ENCODE results near the gene NAALADL1.

NAALADL1 gene

DNA sequence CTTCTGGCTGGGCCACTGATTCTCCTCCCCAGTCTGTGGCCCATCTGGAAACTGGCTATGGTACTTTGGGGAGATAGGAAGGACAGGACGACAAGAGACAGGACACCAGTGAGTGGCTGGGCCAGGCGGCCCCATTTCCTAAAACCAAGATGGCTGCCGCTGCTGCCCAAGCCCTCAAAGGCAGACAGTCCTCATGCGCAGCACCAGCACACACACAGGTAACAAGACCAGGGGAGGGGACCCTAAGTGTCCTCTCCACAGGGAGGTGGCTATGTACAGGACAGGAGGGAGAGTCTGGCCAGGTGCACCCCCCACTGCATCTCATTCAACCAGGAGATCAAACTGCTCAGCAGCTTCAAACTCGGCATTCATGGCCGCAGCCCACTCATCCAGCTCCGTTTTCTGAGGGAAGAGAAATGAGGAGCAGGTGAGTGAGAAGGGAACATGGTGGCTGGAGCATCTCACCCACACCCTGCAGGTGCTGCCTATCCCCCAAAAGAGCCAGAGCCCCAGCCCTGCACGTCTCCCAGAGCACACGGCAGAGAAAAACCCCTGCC is 20.5 kb upstream of the NAALADL1 start:
- FAIRE-seq = no peak

DNA sequence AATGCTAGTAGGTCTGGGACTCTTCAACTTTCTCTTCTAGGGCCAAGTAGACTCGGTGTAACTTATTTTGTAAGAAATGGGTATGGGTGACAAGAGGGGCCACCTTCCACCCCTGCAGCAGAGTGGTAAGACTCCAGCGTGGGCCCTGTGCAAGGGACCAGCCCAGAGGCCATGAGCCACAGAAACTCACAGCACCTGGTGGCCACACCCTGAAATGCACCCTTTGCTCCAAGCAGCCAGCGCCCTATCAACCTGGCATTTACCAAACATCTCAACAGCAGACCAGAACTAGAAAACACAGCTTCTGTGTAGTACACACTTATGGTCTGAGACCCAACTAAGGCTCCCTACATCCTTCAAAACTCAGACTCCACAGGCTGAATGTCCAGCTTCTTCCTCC is 19.8 kb upstream of the NAALADL1 start:
- no peak for FAIRE-seq

DNA sequence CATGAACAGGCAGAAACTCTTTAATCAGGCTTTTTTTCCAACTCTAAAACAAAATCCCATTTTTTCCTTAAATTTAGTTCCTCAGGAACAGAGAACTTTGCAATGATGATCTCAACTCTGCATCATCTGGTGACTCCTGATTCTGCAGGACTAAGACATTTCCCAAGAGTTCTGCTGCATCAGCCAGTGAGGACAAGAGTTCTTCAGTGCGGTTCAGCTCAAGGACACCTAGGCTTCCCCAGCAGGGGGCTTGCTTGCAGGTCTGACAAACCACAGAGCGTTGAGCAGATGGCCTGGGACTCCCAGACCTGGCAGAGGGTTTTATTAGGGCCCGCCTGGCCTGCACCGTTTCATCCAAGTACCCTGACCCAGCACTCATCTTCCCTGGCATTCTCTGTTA is 19.1 kb upstream of the NAALADL1 start:
- FAIRE-seq = no peak

DNA sequence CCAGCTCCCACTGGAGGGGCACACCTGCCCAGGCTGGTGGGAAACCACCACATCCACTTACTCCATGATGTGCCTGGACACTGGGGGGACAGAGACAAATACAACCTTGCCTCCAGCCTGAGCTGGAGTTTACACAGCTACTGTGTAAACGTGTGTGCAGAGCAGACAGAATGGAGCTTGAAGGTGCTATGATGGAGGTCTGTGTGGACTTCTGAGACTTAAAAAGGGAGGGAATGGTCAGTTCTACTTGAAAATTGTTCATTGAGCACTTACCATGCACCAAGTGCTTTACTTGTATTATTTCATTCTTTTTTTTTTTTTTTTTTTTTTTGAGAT is 14.2 kb upstream of the NAALADL1 start:
- no peak for FAIRE-seq

DNA sequence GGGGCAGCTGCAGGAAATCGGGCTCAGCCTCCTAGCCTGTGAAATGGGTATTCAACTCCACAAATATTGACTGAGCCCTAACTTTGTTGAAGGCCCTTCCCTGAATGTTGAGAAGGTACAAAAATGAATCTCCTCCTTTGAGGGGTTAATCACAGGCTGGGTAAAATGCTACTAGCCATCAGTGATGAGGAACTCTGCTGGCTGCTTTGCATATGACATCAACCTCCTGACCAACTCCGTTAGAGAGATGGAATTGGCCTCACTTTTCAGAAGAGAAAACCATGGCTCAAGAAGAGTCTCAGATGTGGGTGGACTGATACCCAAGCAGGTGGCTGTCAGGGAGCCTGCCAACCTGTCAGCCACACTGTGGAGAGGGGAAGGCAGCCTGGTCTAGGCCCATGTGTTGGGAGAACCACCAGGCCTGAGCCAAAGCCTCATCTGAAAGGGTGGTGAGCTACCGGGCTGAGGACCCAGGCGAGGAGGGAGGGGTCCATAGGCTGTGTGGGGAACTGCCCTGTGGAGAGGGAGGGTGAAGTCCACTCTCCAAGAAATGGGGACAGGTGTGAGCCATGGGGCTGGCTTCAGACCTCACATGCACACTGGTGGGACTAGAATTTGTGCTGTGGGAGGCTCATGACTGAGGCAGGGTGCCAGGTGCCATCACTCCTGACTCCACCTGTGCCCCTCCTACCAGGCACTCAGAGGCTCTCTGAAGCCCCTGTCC is 13.7 kb upstream of the NAALADL1 start:
- no peak for FAIRE-seq

DNA sequence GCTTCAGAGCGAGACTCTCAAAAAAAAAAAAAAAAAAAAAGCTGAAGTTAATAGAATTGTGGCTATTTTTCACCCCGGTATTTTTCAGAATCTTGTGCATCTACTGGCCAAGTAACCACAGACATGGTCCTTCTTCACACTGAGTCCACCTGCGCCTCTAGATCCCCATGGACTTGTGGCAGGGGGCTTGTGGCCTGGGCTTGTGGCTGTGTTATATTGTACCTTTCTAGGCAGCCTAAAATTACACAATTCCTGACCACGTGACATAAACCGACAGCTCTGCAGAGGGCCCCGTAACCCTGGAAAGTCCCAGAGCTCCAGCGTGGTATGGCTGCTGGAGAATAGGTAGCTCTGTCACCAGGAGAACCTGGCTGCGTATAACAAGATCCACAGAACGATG is 10.9 kb upstream of the NAALADL1 start:
- FAIRE-seq = no peak

DNA sequence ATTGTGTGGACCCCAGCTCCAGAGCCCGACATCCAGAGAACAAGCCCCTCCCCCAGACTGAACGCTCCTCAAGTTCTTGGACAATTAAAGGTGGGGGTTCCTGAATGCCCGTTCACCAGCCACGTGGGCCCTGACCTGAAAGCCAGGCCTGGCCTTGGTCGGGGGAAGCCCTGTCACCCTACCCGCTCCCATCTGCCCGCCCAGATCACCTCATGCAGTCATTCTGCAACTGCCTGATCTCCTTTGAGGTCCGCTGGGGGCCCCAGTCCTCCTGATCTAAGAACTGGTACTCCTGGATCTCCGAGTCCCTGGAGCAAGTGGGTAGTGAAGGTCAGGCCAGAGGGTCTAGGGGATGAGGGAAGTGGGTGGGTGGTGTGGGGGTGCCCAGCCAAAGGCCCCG is 9.1 kb upstream of the NAALADL1 start:
- no peak for FAIRE-seq

DNA sequence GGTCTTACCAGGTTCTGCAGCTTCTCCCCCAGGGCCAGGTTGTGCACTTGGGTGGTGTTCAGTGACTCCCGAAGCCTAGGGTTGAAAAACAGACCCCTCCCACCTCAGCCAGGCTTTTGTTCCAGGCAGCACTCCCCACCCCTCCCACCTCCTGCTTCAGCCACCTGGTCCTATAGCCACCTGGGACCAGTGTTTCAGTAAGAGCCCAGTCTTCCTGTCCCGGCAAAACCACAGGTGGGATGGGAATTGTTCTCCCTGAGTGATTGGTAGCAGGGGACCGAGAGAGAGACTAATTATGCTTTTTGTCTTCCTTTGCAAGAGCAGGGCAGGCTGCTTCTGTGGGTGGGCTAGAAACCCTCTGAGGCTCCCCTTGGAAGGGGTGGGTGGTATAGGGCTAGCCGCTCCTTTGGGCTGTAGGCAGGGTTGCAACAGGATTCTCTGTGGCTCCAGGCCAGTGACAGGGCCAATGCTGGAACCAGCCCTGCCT is 8.5 kb upstream of the NAALADL1 start:
- no peak for FAIRE-seq

DNA sequence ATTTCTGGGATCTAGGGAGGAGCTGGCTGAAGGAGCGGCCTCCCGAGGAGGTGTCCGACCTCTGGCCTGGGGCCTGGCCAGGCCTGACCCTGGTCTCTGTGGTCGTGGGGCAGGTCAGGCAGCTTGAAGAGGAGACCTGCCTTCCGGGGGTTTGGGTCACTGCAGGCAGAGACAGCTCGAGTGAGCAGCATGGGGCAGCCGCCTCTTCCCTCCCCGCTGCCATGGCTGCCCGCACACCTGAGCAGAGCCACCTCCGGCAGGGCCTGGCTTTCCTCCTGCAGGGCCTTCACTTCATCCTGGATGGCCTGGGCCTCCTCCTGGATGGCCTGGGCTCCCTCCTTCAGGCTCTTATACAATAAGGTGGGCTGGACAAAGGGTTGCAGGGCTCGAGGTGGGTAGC is 8.0 kb upstream of the NAALADL1 start:
- FAIRE-seq = no peak

DNA sequence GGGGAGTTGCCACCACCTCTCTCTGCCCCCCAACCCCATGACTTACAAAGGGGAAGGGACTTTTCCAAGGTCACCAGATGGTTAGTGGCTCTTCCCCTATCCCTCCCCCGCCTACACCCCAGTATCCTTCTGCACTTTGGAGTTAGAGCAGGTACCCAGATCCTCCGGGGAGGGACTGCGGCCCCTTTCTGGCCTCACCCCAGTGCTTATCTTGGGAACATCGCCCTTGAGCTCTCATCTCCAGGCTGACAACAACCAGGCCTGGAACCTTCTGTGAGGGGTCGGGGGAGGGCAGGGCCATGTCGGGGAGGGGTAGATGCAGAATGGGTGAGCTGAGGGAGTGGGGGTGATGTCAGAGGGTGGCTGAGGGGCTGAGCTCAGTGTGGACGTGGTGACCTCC is 7.5 kb upstream of the NAALADL1 start:
- no peak for FAIRE-seq

DNA sequence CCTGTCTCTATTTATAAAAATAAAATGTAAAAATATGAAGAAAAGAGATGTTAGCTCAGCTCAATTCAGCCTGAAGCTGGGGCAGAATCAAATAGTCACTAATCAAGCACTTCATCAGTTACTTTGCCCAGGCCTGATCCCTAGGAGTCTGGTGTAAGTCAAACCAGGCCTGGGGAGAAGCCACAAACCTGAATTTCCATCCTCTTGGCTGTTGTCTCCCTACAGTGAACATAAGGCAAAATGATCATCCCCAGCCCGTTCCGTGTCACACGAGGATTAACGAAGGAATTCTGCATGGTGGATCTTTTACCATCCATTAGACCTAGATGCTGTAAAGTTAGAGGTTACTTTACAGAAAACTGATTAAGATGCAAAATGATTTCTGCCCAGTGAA is 6.5 kb upstream of the NAALADL1 start:
- no peak for FAIRE-seq

DNA sequence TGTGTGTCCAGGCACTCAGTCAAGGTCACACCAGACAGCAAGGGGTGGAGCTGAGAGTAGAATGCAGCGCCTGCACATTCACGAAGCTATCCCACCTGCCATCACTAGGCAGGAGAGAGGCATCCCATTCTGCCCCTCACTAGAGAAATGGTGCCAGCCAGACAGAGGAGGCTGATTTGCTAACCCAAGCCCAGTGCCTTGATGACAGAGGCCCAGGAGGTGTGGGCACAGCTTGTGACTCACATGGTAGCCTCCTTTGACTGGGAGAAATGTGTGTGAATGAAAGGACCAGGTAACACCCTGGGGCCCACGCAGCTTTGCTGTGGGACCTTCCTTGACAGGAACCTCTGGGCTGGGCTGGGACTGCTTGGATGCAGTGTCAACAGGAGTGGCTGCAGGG is 5.2 kb upstream of the NAALADL1 start:
- FAIRE-seq = no peak

DNA sequence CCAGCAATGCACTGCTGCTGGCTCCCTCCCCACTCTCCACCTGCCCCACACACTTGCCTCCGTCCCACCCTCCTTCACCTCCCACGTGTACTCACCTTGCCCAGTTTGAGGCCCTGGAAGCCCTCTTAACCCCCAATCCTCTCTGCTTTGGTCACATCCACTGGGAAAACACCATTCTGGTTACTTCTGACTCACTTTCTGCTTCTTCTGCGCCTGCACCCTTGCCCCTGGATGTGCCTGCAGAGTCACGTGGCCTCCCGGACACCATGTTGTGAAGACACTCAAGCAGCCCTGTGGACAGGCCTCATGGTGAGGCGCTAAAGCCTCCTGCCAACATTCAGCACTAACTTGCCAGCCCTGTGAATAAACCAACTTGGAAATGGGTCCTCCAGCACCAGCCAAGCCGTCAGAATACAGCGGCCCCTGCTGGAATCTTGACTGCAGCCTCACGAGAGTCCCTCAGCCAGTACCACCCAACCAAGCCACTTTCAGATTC is 2.6 kb upstream of the NAALADL1 start:
- FAIRE-seq = no peak

DNA sequence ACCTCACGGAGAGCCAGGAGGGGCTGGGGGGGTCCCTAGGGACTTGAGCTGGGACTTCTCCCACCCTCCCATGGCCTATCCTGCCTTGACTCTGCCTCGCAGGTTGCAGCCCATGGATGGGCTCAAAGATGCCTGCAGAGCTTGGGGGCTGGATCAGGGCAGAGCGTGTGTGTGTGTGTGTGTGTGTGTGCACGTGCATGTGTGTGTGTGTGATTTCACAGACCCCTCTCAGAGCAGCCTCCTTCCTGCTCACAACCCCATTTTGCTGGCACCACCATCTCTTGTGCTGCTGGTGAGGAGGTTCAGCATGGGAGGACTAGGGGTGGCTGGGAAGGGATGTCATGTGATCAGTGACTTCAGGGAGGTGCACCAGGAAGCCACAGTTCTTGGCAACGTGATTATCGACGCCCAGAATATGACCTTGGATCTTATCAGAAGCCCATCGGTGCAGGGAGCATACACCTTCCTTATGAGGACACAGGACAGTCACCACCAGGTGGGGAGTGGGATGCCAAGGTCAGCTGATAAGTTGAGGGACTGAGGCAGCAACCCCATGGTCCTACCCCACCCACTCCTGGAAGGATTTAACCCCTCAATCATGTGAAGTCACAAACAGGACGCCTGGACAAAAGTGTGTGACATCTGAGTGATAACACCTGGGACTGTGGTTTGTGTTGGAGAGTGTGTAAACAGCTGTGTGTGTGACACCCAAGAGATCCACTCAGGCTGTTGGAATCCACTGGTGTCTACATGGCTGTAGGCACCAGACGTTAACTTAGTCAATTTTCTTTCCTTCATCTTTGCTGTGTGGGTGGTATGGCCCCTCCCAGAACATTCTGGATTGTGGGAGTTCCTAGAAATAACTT is 1.8 kb upstream of the NAALADL1 start:
- no peak for FAIRE-seq

DNA sequence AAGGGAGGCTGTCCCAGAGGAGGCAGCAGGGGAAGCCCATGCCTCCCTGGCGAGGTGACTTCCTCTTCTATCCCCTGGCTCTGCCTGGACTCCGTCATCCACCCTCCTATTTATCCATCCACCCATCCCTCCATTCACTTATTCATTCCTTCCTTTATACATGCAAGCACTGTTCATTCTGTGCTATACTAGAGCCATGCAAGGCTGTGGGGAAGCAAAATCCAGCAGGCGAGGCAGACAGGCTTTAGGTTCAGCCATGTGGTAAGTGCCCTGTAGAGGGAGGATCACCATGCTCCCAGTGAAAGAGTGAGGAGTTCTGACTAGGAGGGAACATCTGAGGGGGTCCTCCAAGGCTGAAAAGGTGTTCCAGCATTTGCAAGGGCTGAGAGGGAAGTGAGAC is 1.2 kb upstream of the NAALADL1 start:
- FAIRE-seq = no peak

DNA sequence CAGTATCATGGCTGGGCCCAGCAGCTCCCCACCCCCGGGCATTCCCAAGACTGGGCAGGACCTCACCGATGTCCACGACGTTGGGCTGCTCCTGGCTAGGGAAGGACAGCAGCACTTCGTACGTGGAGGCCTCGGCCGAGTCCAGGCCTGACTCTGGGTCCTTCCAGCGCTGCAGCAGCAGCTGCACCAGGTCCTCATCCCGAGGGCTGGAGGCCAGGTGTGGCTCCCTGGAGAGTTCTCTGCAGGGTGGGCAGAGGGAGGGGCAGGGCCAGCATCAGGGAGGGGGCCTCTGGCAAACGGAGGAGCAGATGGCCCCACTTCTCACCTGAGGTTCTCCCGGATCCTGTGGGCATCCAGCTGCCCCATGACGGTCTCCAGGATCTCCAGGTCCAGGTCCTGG is 341 bp downstream of the NAALADL1 start:
- FAIRE-seq = no peak

DNA sequence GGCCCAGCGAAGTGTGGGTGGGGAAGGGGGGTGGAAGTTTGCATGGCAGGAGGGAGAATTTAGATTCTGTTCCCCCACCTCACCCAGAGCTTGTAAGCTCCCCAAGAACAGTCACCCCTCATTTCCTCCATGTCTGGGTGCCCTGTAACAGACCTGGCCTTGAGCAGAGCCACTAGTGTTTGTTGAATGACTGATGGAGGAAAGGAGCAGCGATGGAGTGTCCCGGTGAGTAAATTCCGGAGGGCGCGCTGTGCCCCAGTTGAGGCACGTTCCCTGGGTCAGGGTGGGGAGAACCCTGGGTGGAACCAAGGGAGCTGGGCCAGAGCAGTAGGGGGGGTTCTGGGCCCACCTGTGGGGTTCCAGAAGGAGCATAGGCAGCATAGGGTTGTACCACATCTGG is 827 bp downstream of the NAALADL1 start:
- no peak for FAIRE-seq

DNA sequence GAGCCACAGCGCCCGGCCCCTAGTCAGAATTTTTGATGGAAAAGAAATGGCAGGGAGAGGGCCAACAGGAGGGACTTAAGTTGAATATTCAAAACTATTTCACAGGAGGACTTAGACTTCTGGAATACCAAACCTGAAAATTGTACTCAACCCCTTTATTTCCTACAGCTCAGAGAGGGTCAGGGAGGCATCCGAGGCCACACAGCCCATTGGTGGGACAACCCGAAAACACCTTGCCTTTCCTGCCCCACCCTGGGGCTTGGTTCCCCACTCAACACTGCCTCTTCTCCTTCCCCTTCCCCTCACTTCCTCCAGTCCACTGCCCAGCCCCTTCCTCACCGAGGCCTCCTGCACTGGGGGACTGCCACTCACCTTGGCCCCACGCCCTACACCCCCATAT is 1.4 kb downstream of the NAALADL1 start:
- FAIRE-seq = no peak

DNA sequence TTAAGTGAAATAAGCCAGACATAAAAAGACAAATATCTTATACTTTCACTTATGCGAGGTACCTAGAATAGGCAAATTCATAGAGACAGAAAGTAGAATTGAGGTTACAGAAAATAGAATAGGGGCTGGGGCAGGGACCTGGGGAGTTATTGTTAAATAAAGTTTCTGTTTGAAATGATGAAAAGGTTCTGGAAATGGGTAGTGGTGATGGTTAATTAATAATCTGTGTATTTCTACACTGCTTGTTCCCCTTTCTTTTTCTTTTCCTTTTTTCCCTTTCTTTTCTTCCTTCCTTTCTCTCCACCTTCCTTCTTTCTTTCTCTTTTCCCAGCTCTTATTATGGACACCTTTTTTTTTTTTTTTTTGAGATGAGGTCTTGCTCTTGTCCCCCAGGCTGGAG is 2.8 kb downstream of the NAALADL1 start:
- FAIRE-seq = no peak

DNA sequence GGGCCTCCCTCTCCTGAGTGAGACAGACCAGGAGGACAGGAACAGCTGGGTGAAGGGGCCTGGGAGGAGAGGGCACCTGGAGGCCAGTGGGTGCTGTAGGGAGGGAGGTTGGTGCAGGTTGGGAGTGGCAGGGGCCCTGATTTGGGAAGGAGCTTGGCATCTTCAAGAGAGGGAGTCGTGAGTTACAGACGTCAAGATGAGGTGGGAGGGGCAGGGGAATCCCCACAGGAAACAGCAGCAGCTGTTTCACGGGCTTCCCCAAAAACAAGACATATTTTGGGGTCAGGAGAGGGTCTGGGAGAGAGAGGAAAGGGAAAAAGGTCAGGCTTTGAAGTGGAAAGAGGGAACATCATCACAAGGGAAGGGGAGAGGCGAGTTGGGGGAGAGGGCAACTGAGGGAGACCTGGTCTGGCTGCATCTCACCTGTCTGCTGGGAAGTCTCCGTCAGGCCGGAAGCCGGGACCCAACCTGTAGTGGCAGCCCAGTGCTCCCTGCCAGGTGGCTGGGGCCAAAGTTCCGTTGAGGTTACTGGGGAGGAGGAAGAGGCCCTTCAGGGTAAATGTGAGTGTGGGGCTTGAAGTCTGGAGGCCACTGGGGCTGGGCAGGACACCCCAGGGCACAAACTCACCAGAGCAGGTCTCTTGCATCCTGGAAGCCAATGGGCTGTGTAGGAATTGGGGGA is 4.4 kb downstream of the NAALADL1 start:
- FAIRE-seq = no peak

DNA sequence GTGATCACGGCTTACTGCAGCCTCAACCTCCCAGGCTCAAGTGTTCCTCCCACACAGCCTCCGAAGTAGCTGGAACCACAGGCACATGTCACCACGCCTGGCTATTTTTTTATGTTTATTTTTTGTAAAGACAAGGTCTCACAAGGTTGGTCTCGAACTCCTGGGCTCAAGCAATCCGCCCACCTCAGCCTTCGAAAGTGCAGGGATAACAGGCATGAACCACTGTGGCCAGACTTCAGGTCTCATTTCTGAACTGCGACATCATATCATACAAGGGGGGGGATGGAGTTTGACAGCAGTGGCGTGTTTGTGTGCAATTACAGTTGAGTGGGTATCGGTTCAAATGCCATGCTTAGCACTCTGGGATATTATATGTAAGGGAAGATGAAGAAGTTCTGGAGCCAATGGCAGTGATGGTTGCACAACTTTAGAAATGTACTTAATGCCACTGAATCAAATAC is 6.9 kb downstream of the NAALADL1 start:
- FAIRE-seq = no peak

DNA sequence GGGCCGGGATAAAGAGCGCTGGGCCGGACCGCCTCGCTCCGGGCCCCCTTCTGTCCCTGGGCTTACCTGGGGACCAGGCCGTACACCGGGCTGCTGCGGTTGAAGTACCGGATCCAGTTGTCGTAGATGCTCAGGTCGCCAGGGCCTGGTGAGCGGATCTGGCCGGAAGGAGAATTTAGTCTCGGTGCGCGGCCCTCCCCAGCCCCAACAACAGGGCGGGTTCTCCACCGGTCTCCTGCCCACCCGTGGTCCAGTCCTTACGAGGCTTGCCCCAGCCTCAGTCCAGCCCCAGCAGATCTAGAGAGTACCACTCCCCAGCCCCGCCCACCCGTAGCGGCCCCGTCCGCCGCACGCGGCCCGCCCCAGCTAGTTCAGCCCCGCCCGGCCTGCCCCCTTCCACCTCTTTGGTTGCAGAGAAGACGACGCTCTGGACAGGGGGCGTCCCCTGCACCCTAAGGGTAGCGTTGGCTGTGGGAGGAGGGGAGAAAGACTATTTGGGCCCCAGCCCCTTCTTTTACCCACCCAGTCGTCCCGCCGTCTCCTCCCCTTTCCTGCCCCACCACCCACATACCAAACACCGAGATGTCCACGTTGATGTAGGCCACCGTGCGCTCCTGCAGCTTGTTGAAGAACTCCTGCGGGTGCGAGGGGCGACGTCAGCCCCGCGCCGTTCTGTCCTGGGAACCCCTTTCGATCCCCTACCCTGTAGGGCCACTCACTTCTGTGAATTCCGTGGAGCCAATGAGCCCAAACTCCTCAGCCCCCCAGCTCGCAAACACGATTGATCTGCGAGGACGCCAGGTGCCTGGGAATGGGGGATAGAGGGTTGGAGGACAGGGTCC is 10.6 kb downstream of the NAALADL1 start:
- no peak for FAIRE-seq
